Activated naive CD8-positive, alpha-beta T cell treated with anti-CD3 and anti-CD28 coated beads for 36 hours (primary cell): ENCODE data around the gene ATAD1. TPM values are rescaled to one million over a fixed set of nuclear protein-coding genes. Genes with fewer than 3 reads are reported as not detected.
"Not testable (repeated sequence)": the region's sequence is repeated elsewhere in the genome, so short reads cannot be mapped to it uniquely, and the experiment has no call there.

Experiments used
- DNase-seq: peaks from one replicate; pipeline ENCODE4 v3.0.0; 2021
- H3K27ac Mint-ChIP-seq: one replicate; pipeline ENCODE4 v1.8.0; 2022; ENCODE audit warnings: mild to moderate bottlenecking, moderate library complexity, mixed read lengths
- H3K27me3 Mint-ChIP-seq: one replicate; pipeline ENCODE4 v1.8.0; 2022; ENCODE audit warnings: mild to moderate bottlenecking, mixed read lengths
- H3K36me3 Mint-ChIP-seq: one replicate; pipeline ENCODE4 v1.8.0; 2021; ENCODE audit warnings: mild to moderate bottlenecking, mixed read lengths
- H3K4me1 Mint-ChIP-seq: one replicate; pipeline ENCODE4 v1.8.0; 2021; ENCODE audit warnings: mixed read lengths
- H3K4me3 Mint-ChIP-seq: one replicate; pipeline ENCODE4 v1.8.0; 2022; ENCODE audit warnings: mild to moderate bottlenecking, moderate library complexity, mixed read lengths
- H3K9me3 Mint-ChIP-seq: one replicate; pipeline ENCODE4 v1.8.0; 2022; ENCODE audit warnings: mixed read lengths
- total RNA-seq, 2 experiments: library from RNA; stranded (reverse); gene quantifications; one replicate each; pipeline ENCODE4 v1.2.3, GENCODE V29; 2021

Gene ATAD1
- total RNA-seq, 2 experiments from 2014 or later: 49.2 to 49.6 TPM

DNA sequence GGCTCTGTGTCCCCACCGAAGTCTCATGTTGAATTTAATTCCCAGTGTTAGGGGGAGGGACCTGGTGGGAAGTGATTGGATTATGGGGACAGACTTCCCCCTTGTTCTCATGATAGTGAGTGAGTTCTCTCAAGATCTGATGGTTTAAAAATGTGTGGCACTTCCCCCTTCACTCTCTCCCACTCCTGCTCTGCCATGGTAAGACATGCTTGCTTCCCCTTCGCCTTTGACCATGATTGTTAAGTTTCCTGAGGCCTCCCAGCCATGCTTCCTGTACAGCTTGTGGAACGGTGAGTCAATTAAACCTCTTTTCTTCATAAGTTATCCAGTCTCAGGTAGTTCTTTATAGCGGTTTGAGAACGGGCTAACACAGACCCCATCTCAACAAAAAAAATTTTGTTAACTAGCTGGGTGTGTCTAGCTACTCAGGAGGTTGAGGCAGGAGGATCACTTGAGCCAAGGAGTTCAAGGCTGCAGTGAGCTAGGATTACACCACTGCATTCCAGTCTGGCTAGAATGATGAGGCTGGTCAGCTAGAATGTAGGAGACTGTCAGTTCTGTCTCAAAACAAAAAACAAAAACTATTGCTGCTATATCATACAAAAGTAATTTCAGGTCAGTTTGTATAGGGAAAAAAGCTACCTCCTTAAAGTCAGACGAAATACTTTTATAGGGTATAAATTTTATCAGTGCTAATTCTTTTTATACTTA, 57.7 kb downstream of the ATAD1 start:
- Mint-ChIP-seq H3K4me3 (no peak overlapping the region), H3K27ac (peak overlapping the region; percentile 35), H3K36me3 (peaks cover 24% of the 10 kb centered on the region), H3K9me3 (no peaks in the 10 kb centered on the region), H3K4me1 (peaks cover 20% of the 10 kb centered on the region), H3K27me3 (no peaks in the 10 kb centered on the region)
- DNase-seq: no peak

DNA sequence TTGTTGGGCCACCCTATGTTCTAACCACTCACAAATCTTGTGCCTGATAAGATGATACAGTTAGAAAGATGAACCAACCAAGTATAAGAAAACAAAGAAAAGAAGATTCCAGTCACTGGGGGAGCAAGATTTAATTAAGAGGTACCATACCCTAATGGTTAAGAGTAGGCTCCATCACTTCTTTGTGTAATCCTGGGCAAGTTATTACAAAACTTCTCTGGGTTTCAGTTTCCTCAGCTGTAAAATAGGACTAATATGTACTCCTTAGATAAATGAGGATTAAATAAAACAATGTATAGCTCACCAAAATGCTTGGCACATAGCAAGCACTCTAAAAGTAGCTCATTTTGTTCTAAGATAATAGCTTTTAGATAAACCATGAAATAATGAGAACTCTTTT, 58.5 kb downstream of the ATAD1 start:
- Mint-ChIP-seq H3K4me1 (peaks cover 21% of the 10 kb centered on the region), H3K27ac (peak overlapping the region; percentile 52), H3K9me3 (no peaks in the 10 kb centered on the region), H3K27me3 (no peaks in the 10 kb centered on the region), H3K4me3 (no peak overlapping the region), H3K36me3 (peaks cover 19% of the 10 kb centered on the region)
- DNase-seq: no peak

DNA sequence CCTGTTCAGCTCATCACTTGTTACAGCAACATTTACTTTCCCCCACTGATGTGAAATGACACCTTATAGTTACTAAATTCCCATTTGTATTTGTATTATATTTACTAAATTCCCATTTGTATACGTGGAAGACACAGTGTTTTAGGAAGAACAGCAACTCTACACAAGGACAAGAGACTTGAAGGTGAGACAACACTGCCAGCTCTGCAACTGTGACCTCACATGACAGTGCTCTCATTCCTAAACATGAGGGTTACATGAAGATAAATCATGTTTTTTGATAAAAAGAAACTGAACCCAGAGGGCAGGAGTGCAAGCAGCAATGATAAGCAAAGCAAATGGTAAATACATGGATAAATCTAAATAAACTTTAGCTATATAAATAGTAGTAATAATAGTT, 60.3 kb downstream of the ATAD1 start:
- no peaks in the 10 kb centered on the region for H3K27me3 Mint-ChIP-seq
- no peaks in the 10 kb centered on the region for H3K9me3 Mint-ChIP-seq
- H3K4me1 Mint-ChIP-seq: peaks cover 31% of the 10 kb centered on the region
- no peak overlapping the region for H3K27ac Mint-ChIP-seq
- no peak for DNase-seq
- no peak overlapping the region for H3K4me3 Mint-ChIP-seq
- peaks cover 27% of the 10 kb centered on the region for H3K36me3 Mint-ChIP-seq

DNA sequence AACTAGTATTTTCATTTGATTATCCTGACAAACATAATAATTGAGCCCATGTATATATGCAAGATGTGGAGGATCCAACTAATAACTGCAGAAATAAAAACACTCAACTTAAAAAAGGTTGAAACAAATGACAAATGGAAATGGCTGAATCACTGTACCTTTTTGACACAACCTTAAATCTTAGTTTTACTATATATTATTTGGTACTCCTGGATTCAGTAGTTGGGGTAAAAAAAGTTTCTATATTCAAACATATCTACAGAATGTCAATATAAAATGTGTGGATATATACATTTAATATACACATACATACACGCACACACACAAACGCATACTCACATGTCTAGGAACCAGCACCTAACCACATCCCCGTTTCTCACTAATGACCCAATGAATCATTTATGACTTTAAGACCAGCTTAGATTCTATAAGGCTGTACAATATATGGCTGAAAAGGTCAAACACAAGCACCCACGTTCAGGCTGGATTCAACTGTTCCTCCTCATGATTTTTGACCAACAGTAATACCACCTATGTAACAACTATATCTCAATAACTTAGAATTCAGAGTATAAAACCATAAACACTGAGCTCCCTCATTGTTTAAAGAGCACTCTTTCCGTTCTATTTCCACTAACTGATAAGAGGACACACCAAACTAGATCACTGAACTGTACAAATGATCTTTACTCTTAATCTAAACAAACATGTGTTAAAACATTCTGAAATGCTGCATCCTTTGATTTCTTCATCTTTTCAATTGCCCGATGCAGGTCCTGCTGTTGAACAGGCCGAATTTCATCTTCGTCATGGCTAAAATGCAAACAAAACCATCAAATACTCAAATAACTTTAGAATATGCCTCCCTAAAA, 63.8 kb downstream of the ATAD1 start:
- no peak for DNase-seq
- H3K27me3 Mint-ChIP-seq: no peaks in the 10 kb centered on the region
- H3K27ac Mint-ChIP-seq: peak overlapping the region; percentile 70
- H3K4me1 Mint-ChIP-seq: peaks cover 26% of the 10 kb centered on the region
- no peak overlapping the region for H3K4me3 Mint-ChIP-seq
- no peaks in the 10 kb centered on the region for H3K9me3 Mint-ChIP-seq
- peaks cover 17% of the 10 kb centered on the region for H3K36me3 Mint-ChIP-seq

DNA sequence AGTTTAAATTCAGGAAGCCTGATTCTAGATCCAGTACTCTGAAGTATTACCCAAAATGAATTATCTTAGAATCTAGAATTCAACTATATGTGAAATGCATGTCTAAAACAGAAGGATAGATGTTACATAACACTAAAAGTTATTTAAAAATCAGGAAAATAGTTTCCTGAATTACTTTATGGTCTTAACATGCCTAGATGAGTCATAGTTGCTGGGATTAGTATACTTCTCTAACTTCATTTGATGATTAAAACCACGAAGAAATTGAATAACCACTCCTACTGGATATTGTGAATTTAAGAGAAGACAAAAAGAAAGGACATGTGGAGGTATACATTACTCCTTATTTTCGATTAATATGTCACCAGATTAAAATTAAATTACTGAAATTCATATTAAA, 65.5 kb downstream of the ATAD1 start:
- no peak overlapping the region for H3K27ac Mint-ChIP-seq
- DNase-seq: no peak
- H3K4me3 Mint-ChIP-seq: no peak overlapping the region
- H3K9me3 Mint-ChIP-seq: peaks cover 3% of the 10 kb centered on the region
- no peaks in the 10 kb centered on the region for H3K27me3 Mint-ChIP-seq
- H3K4me1 Mint-ChIP-seq: peaks cover 24% of the 10 kb centered on the region
- H3K36me3 Mint-ChIP-seq: peaks cover 17% of the 10 kb centered on the region

DNA sequence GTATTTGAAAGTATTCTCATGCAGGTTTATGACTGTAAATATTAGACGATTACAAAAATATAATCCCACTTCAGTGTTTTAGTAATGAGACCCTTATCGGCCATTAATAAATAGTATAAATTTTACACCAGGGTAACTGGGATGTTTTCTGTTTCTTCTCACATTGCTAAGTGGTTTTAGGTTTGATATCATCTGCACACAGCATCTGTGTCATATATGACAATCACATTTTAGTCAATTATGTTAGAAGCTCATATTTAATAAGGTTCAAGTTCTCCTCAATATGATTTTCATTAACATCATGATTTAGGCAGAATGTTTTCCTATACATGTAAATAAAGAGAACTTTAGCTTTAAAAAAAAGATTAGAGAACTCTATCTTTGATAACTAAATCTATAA, 66.8 kb downstream of the ATAD1 start:
- DNase-seq: no peak
- Mint-ChIP-seq H3K27ac (no peak overlapping the region), H3K9me3 (peaks cover 3% of the 10 kb centered on the region), H3K36me3 (peaks cover 14% of the 10 kb centered on the region), H3K4me1 (peaks cover 24% of the 10 kb centered on the region), H3K4me3 (no peak overlapping the region), H3K27me3 (no peaks in the 10 kb centered on the region)

DNA sequence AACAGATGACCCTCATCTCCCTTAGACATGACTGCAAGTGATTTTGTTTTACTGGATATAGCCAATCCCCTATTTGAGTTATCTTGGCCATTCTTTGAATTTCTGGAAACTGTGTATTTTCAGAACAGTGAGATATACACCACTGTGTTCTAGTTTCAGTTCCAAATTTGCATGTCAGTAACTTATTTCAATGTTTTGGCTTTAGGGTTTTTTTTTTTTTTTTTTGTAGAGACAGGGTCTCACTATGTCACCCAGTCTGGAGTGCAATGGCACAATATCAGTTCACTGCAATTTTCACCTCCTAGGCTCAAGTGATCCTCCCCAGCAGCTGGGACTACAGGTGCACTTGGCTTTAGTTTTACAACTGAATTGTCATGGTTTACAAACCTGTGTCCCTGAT, 67.2 kb downstream of the ATAD1 start:
- Mint-ChIP-seq H3K36me3 (peaks cover 12% of the 10 kb centered on the region), H3K4me3 (no peak overlapping the region), H3K9me3 (peaks cover 3% of the 10 kb centered on the region), H3K4me1 (peaks cover 24% of the 10 kb centered on the region), H3K27me3 (no peaks in the 10 kb centered on the region), H3K27ac (peak overlapping the region; percentile 12)
- DNase-seq: no peak

DNA sequence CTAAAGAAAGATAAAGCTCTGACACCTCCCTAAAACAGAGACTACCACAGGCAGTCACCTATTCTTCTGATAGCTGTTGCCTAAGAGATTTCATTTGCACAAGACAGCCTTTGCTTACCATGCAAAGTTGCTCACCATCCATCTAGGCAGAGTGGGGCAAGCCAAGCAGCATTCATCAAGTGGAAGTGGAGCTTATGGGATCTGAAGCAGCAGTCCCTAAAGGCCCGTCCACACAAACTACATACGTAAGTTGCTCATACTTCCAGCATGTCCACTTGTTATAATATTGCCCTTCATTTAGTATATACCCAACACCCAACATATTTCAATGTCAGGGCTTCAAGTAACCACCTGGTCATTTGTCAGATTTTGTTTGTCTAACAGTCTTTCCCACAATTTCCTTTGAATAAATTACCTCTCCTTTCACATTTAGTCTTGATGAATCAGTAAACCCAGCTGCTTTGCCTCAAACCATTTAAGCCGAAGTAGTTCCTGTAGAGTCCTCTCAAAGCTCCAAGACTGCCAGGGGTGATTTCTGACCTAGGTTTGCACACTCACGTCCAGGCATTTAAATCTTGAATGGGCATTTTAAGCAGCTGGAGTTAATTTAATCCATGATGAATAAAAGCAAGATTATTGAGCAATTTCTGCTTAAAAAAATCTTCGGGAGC, 67.9 kb downstream of the ATAD1 start:
- Mint-ChIP-seq H3K4me1 (peaks cover 24% of the 10 kb centered on the region), H3K9me3 (peaks cover 3% of the 10 kb centered on the region), H3K36me3 (peaks cover 11% of the 10 kb centered on the region), H3K27ac (no peak overlapping the region), H3K4me3 (no peak overlapping the region), H3K27me3 (no peaks in the 10 kb centered on the region)
- DNase-seq: no peak

DNA sequence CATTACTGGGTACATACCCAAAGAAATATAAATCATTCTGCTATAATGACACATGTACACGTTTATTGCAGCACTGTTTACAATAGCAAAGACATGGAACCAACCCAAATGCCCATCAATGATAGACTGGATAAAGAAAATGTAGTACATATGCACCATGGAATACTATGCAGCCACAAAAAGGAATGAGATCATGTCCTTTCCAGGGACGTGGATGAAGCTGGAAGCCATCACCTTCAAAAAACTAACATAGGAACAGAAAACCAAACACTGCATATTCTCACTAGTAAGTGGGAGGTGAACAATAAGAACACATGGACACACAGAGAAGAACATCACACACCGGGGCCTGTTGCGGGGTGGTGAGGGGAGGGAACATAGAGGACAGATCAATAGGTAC, 69.8 kb downstream of the ATAD1 start:
- not testable (repeated sequence) for H3K36me3 Mint-ChIP-seq, H3K9me3 Mint-ChIP-seq, H3K27ac Mint-ChIP-seq, DNase-seq, H3K27me3 Mint-ChIP-seq, H3K4me3 Mint-ChIP-seq
- peaks cover 17% of the 10 kb centered on the region for H3K4me1 Mint-ChIP-seq

DNA sequence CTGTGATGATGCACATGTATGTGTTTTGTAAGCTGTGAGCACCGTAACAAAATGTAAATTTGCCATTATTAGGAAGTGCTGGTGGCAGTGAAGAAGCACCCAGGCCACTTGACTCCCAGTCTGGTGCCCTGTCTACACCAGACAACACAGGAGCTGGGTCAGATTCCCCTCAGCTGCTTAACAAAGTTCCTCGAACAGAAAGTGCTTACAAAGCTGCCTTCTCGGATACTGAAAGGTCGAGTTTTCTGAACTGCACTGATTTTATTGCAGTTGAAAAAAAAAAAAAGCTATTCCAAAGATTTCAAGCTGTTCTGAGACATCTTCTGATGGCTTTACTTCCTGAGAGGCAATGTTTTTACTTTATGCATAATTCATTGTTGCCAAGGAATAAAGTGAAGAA, 71.1 kb downstream of the ATAD1 start:
- Mint-ChIP-seq H3K4me3 (no peak overlapping the region), H3K4me1 (peaks cover 12% of the 10 kb centered on the region), H3K9me3 (peaks cover 3% of the 10 kb centered on the region), H3K36me3 (no peaks in the 10 kb centered on the region), H3K27ac (no peak overlapping the region), H3K27me3 (no peaks in the 10 kb centered on the region)
- DNase-seq: no peak

DNA sequence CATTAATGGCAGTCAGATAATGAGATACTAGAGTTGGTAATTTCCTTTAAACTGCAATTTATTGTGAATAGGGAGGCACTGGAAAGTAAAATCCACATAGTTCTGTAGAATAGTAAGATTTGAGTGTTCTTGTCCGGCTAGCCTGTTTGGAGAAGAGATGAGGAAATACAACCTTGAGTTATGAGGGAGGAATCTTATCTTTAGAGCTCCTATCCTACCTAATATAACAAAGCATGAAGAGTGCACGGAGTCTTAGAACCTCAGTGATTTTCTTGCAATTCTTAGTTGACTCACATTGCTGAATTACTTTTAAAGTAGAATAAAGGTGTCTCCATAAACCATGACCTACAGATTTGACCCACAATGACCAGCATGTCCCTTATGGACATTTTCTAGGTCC, 73.4 kb downstream of the ATAD1 start:
- peaks cover 3% of the 10 kb centered on the region for H3K9me3 Mint-ChIP-seq
- no peaks in the 10 kb centered on the region for H3K4me1 Mint-ChIP-seq
- no peak overlapping the region for H3K4me3 Mint-ChIP-seq
- H3K36me3 Mint-ChIP-seq: no peaks in the 10 kb centered on the region
- no peak for DNase-seq
- no peak overlapping the region for H3K27ac Mint-ChIP-seq
- H3K27me3 Mint-ChIP-seq: no peaks in the 10 kb centered on the region

DNA sequence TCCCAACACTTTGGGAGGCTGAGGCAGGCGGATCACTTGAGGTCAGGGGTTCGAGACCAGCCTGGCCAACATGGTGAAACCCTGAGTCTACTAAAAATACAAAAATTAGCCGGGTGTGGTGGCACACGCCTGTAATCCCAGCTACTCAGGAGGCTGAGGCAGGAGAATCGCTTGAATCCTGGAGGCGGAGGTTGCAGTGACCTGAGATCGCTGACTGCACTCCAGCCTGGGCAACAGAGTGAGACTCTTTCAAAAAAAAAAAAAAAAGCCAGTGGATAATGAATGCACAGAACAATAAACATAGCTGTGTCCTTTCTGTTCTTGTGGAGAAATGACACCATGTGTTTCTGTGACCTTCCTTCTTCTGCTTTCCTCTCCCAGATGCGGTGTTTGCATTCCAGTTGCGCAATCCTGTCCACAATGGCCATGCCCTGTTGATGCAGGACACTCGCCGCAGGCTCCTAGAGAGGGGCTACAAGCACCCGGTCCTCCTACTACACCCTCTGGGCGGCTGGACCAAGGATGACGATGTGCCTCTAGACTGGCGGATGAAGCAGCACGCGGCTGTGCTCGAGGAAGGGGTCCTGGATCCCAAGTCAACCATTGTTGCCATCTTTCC, 74.9 kb downstream of the ATAD1 start:
- not testable (repeated sequence) for H3K4me1 Mint-ChIP-seq, H3K36me3 Mint-ChIP-seq, H3K4me3 Mint-ChIP-seq, H3K27ac Mint-ChIP-seq, DNase-seq, H3K9me3 Mint-ChIP-seq, H3K27me3 Mint-ChIP-seq

DNA sequence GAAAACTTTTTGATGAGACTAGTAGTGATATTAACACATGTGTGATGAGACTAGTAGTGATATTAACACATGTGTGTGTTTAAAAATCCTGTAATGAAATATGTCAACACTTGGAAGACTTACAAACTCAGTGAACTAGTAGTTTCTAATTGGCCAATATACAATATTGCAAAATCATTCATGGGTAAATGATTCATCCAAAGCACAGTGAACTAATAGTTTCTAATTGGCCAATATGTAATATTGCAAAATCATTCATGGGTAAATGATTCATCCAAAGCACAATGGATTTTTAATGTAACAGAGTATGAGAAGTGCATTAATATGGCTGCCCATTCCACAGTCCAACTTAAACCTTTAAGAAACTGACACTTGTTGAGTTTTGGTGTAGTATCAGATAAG, 77.8 kb downstream of the ATAD1 start:
- no peak for DNase-seq
- H3K36me3 Mint-ChIP-seq: no peaks in the 10 kb centered on the region
- peaks cover 10% of the 10 kb centered on the region for H3K27me3 Mint-ChIP-seq
- no peak overlapping the region for H3K4me3 Mint-ChIP-seq
- H3K27ac Mint-ChIP-seq: no peak overlapping the region
- H3K9me3 Mint-ChIP-seq: no peaks in the 10 kb centered on the region
- no peaks in the 10 kb centered on the region for H3K4me1 Mint-ChIP-seq

DNA sequence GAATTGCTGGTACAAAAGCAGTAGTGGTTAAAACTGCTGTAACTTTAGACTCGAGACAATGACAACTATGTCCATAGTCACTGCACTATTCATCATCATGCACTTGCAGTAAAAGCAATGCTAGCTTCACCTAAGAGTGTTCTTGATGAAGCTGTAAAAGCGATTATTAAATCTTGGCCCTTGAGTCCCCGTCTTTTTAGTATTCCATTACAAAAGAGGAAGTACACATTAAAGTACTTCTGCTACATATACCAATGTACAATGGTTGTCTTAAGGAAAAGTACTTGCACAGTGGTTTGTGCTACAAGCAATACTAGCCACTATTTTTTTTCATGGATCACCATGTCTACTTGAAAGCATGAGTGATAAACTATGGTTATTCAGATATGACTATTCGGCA, 78.3 kb downstream of the ATAD1 start:
- H3K4me3 Mint-ChIP-seq: no peak overlapping the region
- no peaks in the 10 kb centered on the region for H3K4me1 Mint-ChIP-seq
- H3K27me3 Mint-ChIP-seq: peaks cover 15% of the 10 kb centered on the region
- H3K36me3 Mint-ChIP-seq: no peaks in the 10 kb centered on the region
- DNase-seq: no peak
- H3K27ac Mint-ChIP-seq: no peak overlapping the region
- no peaks in the 10 kb centered on the region for H3K9me3 Mint-ChIP-seq

DNA sequence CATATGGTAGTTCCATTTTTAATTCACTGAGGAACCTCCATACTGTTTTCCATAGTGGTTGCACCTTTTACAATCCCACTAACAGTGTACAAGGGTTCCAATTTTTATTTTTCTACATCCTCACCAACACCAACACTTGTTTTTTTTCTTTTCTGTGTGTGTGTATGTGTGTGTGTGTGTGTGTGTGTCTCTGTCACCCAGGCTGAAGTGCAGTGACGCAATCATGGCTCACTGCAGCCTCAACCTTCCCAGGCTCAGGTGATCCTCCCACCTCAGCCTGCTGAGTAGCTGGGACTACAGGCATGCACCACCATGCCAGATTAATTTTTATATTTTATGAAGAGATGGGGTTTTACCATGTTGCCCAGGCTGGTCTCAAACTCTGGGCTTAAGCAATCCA, 79.8 kb downstream of the ATAD1 start:
- H3K9me3 Mint-ChIP-seq, H3K4me1 Mint-ChIP-seq, H3K4me3 Mint-ChIP-seq, H3K27ac Mint-ChIP-seq, H3K36me3 Mint-ChIP-seq, DNase-seq: not testable (repeated sequence)
- peaks cover 17% of the 10 kb centered on the region for H3K27me3 Mint-ChIP-seq
